Adipocyte (in vitro differentiated cells): Measurements from ENCODE around the gene TEX2.
A peak's percentile ranks its signal among the peaks of the same experiment; 100 is the strongest.

Experiments
- DNase-seq: peaks from one replicate; pipeline ENCODE4 v3.0.0-alpha.2; 2015; ENCODE audit warnings: low read depth
- H3K27me3 ChIP-seq: replicated peaks from 2 replicates; pipeline ENCODE4 v1.7.0; 2013; ENCODE audit warnings: mild to moderate bottlenecking, low read length, moderate library complexity; ENCODE audit not compliant: control insufficient read depth, insufficient read depth
- H3K36me3 ChIP-seq: 2 replicates; pipeline ENCODE4 v1.7.0; 2013; ENCODE audit warnings: low read length, mild to moderate bottlenecking, moderate library complexity; ENCODE audit not compliant: control insufficient read depth, insufficient read depth, severe bottlenecking
- H3K4me1 ChIP-seq: 2 replicates; pipeline ENCODE4 v1.7.0; 2013; ENCODE audit warnings: mild to moderate bottlenecking, low read length, moderate library complexity; ENCODE audit not compliant: control insufficient read depth, insufficient read depth
- H3K4me3 ChIP-seq: 2 replicates; pipeline ENCODE4 v1.7.0; 2013; ENCODE audit warnings: mild to moderate bottlenecking, low read length, moderate library complexity
- H3K9ac ChIP-seq: 2 replicates; pipeline ENCODE4 v1.7.0; 2013; ENCODE audit warnings: mild to moderate bottlenecking, low read length, moderate library complexity
- H3K9me3 ChIP-seq: 2 replicates; pipeline ENCODE4 v1.7.0; 2013; ENCODE audit warnings: mild to moderate bottlenecking, low read length, moderate library complexity; ENCODE audit not compliant: control insufficient read depth

Gene TEX2

GRCh38 chr17:64163468-64163867 is 99.6 kb downstream of the TEX2 start:
- no peaks in the 10 kb centered on the region for H3K27me3 ChIP-seq
- H3K4me3 ChIP-seq, result no peak overlapping the region
- H3K9me3 ChIP-seq, result no peaks in the 10 kb centered on the region
- DNase-seq, result no peak
- peaks cover 35% of the 10 kb centered on the region for H3K36me3 ChIP-seq
- H3K4me1 ChIP-seq, result no peaks in the 10 kb centered on the region
- no peak overlapping the region for H3K9ac ChIP-seq

DNA sequence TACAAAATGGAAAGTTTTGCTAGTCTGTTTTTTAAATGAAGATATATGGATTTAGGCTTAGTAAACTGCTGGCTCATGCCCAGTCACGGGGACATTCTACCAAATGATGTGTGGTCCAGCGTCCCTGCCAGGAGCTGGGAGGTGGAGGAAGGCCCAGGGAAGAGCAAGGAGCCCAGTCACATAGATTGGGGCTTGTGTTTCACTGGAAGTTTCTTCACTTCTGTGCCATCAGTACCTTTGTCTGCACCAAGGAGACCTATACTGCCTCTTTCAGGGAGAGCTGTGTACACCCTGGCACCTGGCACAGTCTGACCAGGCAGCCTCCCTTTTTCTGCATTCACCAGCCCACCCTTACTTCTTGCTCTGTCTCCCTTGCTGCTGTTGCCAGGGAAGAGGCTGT is 100.5 kb downstream of the TEX2 start:
- H3K9ac ChIP-seq, result no peak overlapping the region
- no peaks in the 10 kb centered on the region for H3K27me3 ChIP-seq
- no peak for DNase-seq
- H3K9me3 ChIP-seq, result no peaks in the 10 kb centered on the region
- no peak overlapping the region for H3K4me3 ChIP-seq
- peaks cover 39% of the 10 kb centered on the region for H3K36me3 ChIP-seq
- no peaks in the 10 kb centered on the region for H3K4me1 ChIP-seq

GRCh38 chr17:64161380-64162176 is 101.5 kb downstream of the TEX2 start:
- H3K4me1 ChIP-seq, result peaks cover 2% of the 10 kb centered on the region
- H3K9ac ChIP-seq, result no peak overlapping the region
- DNase-seq, result no peak
- H3K9me3 ChIP-seq, result no peaks in the 10 kb centered on the region
- H3K36me3 ChIP-seq, result peaks cover 32% of the 10 kb centered on the region
- no peaks in the 10 kb centered on the region for H3K27me3 ChIP-seq
- H3K4me3 ChIP-seq, result no peak overlapping the region

- Histone ChIP-seq H3K36me3 (peaks cover 20% of the 10 kb centered on the region), H3K9ac (no peak overlapping the region), H3K9me3 (no peaks in the 10 kb centered on the region), H3K27me3 (no peaks in the 10 kb centered on the region), H3K4me3 (no peak overlapping the region), H3K4me1 (peaks cover 14% of the 10 kb centered on the region)
- no peak for DNase-seq
These were observed 102.7 kb downstream of the TEX2 start for GRCh38 chr17:64160378-64160777.

GRCh38 chr17:64158831-64159590 is 104.0 kb downstream of the TEX2 start:
- no peaks in the 10 kb centered on the region for H3K9me3 ChIP-seq
- H3K36me3 ChIP-seq, result peaks cover 24% of the 10 kb centered on the region
- H3K9ac ChIP-seq, result no peak overlapping the region
- H3K4me1 ChIP-seq, result peaks cover 14% of the 10 kb centered on the region
- DNase-seq, result no peak
- no peak overlapping the region for H3K4me3 ChIP-seq
- no peaks in the 10 kb centered on the region for H3K27me3 ChIP-seq

- Histone ChIP-seq H3K9me3 (no peaks in the 10 kb centered on the region), H3K4me1 (peaks cover 14% of the 10 kb centered on the region), H3K36me3 (peaks cover 30% of the 10 kb centered on the region), H3K9ac (no peak overlapping the region), H3K4me3 (no peak overlapping the region), H3K27me3 (no peaks in the 10 kb centered on the region)
- no peak for DNase-seq
These were observed 104.7 kb downstream of the TEX2 start for GRCh38 chr17:64158406-64158805.

- Histone ChIP-seq H3K9ac (no peak overlapping the region), H3K9me3 (no peaks in the 10 kb centered on the region), H3K36me3 (peaks cover 37% of the 10 kb centered on the region), H3K27me3 (no peaks in the 10 kb centered on the region), H3K4me1 (peaks cover 14% of the 10 kb centered on the region), H3K4me3 (no peak overlapping the region)
- no peak for DNase-seq
These were observed 105.3 kb downstream of the TEX2 start for GRCh38 chr17:64157669-64158180.

DNA sequence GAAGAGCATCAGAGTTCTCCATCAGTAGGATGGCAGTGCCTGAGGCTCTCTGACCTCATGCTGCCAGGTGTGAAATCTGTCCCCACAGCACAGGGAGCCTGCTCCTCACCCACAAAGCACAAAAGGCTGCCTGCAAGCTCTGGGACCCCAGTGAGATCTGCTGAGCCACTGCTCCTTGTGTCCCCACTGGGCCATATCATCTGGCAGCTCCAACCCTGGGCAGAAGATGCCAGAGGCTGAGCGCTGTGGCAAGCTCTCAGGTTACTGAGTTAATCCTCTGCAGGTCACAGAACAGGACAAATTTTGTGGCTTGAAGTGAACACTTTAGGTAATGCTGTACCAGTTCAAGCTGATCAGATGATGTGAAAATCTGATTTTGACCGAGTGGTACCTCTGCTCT is 106.4 kb downstream of the TEX2 start:
- Histone ChIP-seq H3K4me1 (peaks cover 14% of the 10 kb centered on the region), H3K36me3 (peaks cover 47% of the 10 kb centered on the region), H3K9me3 (no peaks in the 10 kb centered on the region), H3K27me3 (no peaks in the 10 kb centered on the region), H3K4me3 (no peak overlapping the region), H3K9ac (peak overlapping the region; percentile 61)
- DNase-seq, result no peak

DNA sequence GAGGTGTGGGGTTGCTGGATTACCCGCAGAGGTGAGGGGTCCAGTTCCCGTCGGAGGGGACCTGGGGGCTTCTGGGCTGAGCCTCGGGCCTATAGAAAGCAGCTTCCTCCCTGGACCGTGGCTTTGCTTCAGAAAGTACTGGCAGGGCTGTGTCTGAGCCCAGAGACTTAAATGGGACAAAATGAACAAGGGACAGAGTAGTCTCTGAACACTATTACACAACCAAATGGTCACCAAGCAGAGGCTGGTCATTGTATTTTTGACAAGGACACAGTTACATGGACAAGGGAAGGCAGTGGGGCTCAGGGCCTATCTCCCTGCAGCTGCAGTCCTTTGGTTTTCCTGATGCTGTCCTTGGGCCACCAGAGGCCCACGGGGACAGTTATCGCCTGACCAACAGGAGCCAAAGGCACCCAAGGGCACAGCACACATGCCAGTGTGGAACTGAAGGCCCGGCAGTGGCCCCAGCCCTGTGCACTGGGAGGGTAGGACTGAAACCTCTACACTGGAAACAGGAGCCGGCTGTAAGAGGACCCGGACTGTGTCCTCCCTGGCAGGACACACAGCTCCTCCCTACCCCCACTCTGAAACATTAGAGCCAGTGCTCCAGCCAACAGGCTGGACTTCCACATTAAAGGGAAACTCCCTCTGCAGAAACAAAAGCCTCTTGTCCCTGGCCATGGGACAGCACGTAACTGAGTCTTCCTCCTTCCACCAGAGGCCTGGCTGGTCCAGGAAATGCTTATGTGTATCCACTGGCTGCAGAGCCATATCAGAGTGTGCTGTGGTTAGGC is 107.1 kb downstream of the TEX2 start:
- Histone ChIP-seq H3K4me1 (peaks cover 15% of the 10 kb centered on the region), H3K9ac (peak overlapping the region; percentile 61), H3K4me3 (peak overlapping the region; percentile 34), H3K36me3 (peaks cover 51% of the 10 kb centered on the region), H3K9me3 (no peaks in the 10 kb centered on the region), H3K27me3 (no peaks in the 10 kb centered on the region)
- DNase-seq, result peak; percentile 48

DNA sequence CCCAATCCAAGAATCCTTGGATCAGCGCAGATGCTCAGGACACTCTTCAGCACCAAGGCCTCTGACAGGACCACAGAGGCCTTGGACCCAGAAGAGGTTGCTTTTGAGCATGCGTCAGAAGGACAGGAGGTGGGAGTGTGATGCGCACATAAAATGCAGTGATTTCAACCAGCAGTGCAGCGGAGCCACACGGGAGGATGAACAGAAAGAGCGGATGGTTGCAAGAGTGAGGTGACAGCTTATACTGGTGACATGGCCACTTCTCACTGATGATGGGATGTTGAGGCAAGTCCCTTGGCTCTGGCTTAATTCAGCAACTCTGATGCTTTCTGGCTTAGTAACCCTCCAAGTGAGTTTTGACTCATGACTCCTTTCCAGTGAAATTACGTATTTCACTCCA is 107.9 kb downstream of the TEX2 start:
- no peak for DNase-seq
- H3K4me1 ChIP-seq, result peaks cover 23% of the 10 kb centered on the region
- H3K9ac ChIP-seq, result no peak overlapping the region
- H3K27me3 ChIP-seq, result no peaks in the 10 kb centered on the region
- peaks cover 51% of the 10 kb centered on the region for H3K36me3 ChIP-seq
- no peaks in the 10 kb centered on the region for H3K9me3 ChIP-seq
- no peak overlapping the region for H3K4me3 ChIP-seq

GRCh38 chr17:64154717-64155116 is 108.3 kb downstream of the TEX2 start:
- Histone ChIP-seq H3K9ac (no peak overlapping the region), H3K27me3 (no peaks in the 10 kb centered on the region), H3K4me3 (no peak overlapping the region), H3K9me3 (no peaks in the 10 kb centered on the region), H3K36me3 (peaks cover 51% of the 10 kb centered on the region), H3K4me1 (peaks cover 24% of the 10 kb centered on the region)
- DNase-seq, result no peak
